ENCODE measurements around the gene ATAD1. TPM values are rescaled to one million over a fixed set of nuclear protein-coding genes. Genes with fewer than 3 reads are reported as not detected.
A peak's percentile ranks its signal among the peaks of the same experiment; 100 is the strongest.

Gene ATAD1
- total RNA-seq, 1 experiment from 2014 or later: 31.0 TPM

- Mint-ChIP-seq H3K9me3 (ENCODE audit: low read depth, unreplicated experiment) (no peaks in the 10 kb centered on the region), H3K27ac (ENCODE audit: unreplicated experiment) (no peak overlapping the region), H3K27me3 (ENCODE audit: unreplicated experiment) (no peaks in the 10 kb centered on the region), H3K4me3 (ENCODE audit: low read depth, unreplicated experiment) (no peak overlapping the region), H3K4me1 (ENCODE audit: low read depth, unreplicated experiment) (no peaks in the 10 kb centered on the region), H3K36me3 (ENCODE audit: insufficient read depth, unreplicated experiment) (peaks cover 7% of the 10 kb centered on the region)
- no peak for DNase-seq
- BruUV-seq (replicated peaks): no TSS peak
- CTCF ChIA-PET: no interaction called here
- TF ChIP-seq CTCF (IDR thresholded peaks at IDR 0.05; ENCODE audit: unreplicated experiment): no peak
- intact Hi-C loops (cut with micrococcal nuclease; ENCODE audit: unreplicated experiment): no loop called here
Measured at GRCh38 chr10:87764072-87764934, 53.7 kb downstream of the ATAD1 start.

GRCh38 chr10:87763086-87763861, 54.8 kb downstream of the ATAD1 start:
- DNase-seq: no peak
- intact Hi-C loops (cut with micrococcal nuclease; ENCODE audit: unreplicated experiment): no loop called here
- Mint-ChIP-seq H3K27me3 (ENCODE audit: unreplicated experiment) (no peaks in the 10 kb centered on the region), H3K36me3 (ENCODE audit: insufficient read depth, unreplicated experiment) (peaks cover 7% of the 10 kb centered on the region), H3K9me3 (ENCODE audit: low read depth, unreplicated experiment) (no peaks in the 10 kb centered on the region), H3K27ac (ENCODE audit: unreplicated experiment) (no peak overlapping the region), H3K4me1 (ENCODE audit: low read depth, unreplicated experiment) (no peaks in the 10 kb centered on the region), H3K4me3 (ENCODE audit: low read depth, unreplicated experiment) (no peak overlapping the region)
- BruUV-seq (replicated peaks): no TSS peak
- no peak for TF ChIP-seq CTCF (IDR thresholded peaks at IDR 0.05; ENCODE audit: unreplicated experiment)
- CTCF ChIA-PET: no interaction called here

GRCh38 chr10:87761892-87762291, 56.1 kb downstream of the ATAD1 start:
- H3K36me3 Mint-ChIP-seq (ENCODE audit: insufficient read depth, unreplicated experiment): peaks cover 2% of the 10 kb centered on the region
- no peak for TF ChIP-seq CTCF (IDR thresholded peaks at IDR 0.05; ENCODE audit: unreplicated experiment)
- no peaks in the 10 kb centered on the region for H3K9me3 Mint-ChIP-seq (ENCODE audit: low read depth, unreplicated experiment)
- no peak overlapping the region for H3K27ac Mint-ChIP-seq (ENCODE audit: unreplicated experiment)
- BruUV-seq (replicated peaks): no TSS peak
- CTCF ChIA-PET: no interaction called here
- intact Hi-C loops (cut with micrococcal nuclease; ENCODE audit: unreplicated experiment): no loop called here
- peak; percentile 7 for DNase-seq
- no peaks in the 10 kb centered on the region for H3K4me1 Mint-ChIP-seq (ENCODE audit: low read depth, unreplicated experiment)
- H3K4me3 Mint-ChIP-seq (ENCODE audit: low read depth, unreplicated experiment): no peak overlapping the region
- H3K27me3 Mint-ChIP-seq (ENCODE audit: unreplicated experiment): no peaks in the 10 kb centered on the region

- Mint-ChIP-seq H3K36me3 (ENCODE audit: insufficient read depth, unreplicated experiment) (no peaks in the 10 kb centered on the region), H3K27me3 (ENCODE audit: unreplicated experiment) (no peaks in the 10 kb centered on the region), H3K4me3 (ENCODE audit: low read depth, unreplicated experiment) (no peak overlapping the region), H3K4me1 (ENCODE audit: low read depth, unreplicated experiment) (no peaks in the 10 kb centered on the region), H3K9me3 (ENCODE audit: low read depth, unreplicated experiment) (no peaks in the 10 kb centered on the region), H3K27ac (ENCODE audit: unreplicated experiment) (no peak overlapping the region)
- intact Hi-C loops (cut with micrococcal nuclease; ENCODE audit: unreplicated experiment): no loop called here
- BruUV-seq (replicated peaks): no TSS peak
- DNase-seq: no peak
- CTCF ChIA-PET: interaction anchor here (1.2 kb wide), 1 partner anchor 303 kb away, joined by 3 read pairs; no protein-coding TSS in a partner anchor
- no peak for TF ChIP-seq CTCF (IDR thresholded peaks at IDR 0.05; ENCODE audit: unreplicated experiment)
Measured at GRCh38 chr10:87761153-87761552, 56.9 kb downstream of the ATAD1 start.

All from Calu3 (cell line).